GM12878 (cell line): ENCODE measurements around the gene SUPT3H. TPM values are rescaled to one million over a fixed set of nuclear protein-coding genes. Genes with fewer than 3 reads are reported as not detected.

Source experiments
- ATAC-seq: fragments of 200-7000 bp; cut with Tn5 transposase; 3 replicates; pipeline ENCODE4 v1.9.1; 2020; ENCODE audit warnings: mild to moderate bottlenecking, moderate library complexity
- BruUV-seq: library from RNA; stranded (reverse); fragments of 400-500 nt; replicated peaks from 2 replicates; lab custom pipeline; 2021; lab: Mats Ljungman, UMichigan
- CTCF ChIA-PET: fragments of 300-600 bp; sonication (Branson Sonifier 250); formaldehyde crosslinking; extraction: SDS; loops from one replicate; lab custom pipeline; 2021; ENCODE audit warnings: inconsistent platforms; lab: Yijun Ruan, JAX
- POLR2A ChIA-PET: fragments of 350-600 bp; formaldehyde crosslinking; extraction: SDS; loops from one replicate; lab custom pipeline; 2021; ENCODE audit warnings: inconsistent platforms; lab: Charles Lee
- RAD21 ChIA-PET: fragments of 300-600 bp; sonication (Branson Sonifier 250); formaldehyde crosslinking; loops from one replicate; lab custom pipeline; 2023; ENCODE audit warnings: antibody characterized with exemption; ENCODE audit not compliant: unreplicated experiment; lab: Charles Lee
- SMC1A ChIA-PET: fragments of 300-600 bp; sonication (Branson Sonifier 250); formaldehyde crosslinking; loops from one replicate; lab custom pipeline; 2023; ENCODE audit not compliant: unreplicated experiment, uncharacterized antibody; lab: Charles Lee
- DNase-seq: peaks from one replicate; pipeline ENCODE4 v3.0.0-alpha.2; 2011; ENCODE audit warnings: low read depth, low spot score
- FAIRE-seq: peaks from 3 replicates; lab custom pipeline; 2011; peaks lifted over from hg19 to GRCh38; lab: Jason Lieb, UNC
- H2AFZ ChIP-seq: 2 replicates; pipeline ENCODE4 v1.6.0; 2011; ENCODE audit warnings: low read depth, low read length, control low read depth; ENCODE audit not compliant: control insufficient read depth
- H3K27ac ChIP-seq: 2 replicates; pipeline ENCODE4 v1.5.1; 2011; ENCODE audit warnings: control low read depth; ENCODE audit not compliant: control insufficient read depth, insufficient read depth
- H3K27me3 ChIP-seq, 2 experiments: replicated peaks in 1 of 2; 2 replicates each; pipeline versions ENCODE4 v1.6.0 to v1.6.1; 2011; ENCODE audit warnings: low read length in 1 of 2; ENCODE audit not compliant: control insufficient read depth in 2 of 2, insufficient read depth in 2 of 2
- H3K36me3 ChIP-seq, 2 experiments: 2 replicates each; pipeline ENCODE4 v1.5.1; 2011; ENCODE audit warnings: low read length in 1 of 2; ENCODE audit not compliant: control insufficient read depth in 2 of 2, insufficient read depth in 2 of 2
- H3K4me1 ChIP-seq: 2 replicates; pipeline ENCODE4 v1.6.1; 2011; ENCODE audit warnings: mild to moderate bottlenecking, low read length, moderate library complexity, mixed read lengths; ENCODE audit not compliant: control insufficient read depth, insufficient read depth
- H3K4me2 ChIP-seq: 2 replicates; pipeline ENCODE4 v1.6.0; 2011; ENCODE audit warnings: control low read depth; ENCODE audit not compliant: control insufficient read depth, insufficient read depth
- H3K4me3 ChIP-seq: fragments of 200-600 bp; sonication (generic); 2 replicates; pipeline ENCODE4 v1.5.1; 2016
- H3K79me2 ChIP-seq: 2 replicates; pipeline ENCODE4 v1.6.0; 2011; ENCODE audit warnings: low read length; ENCODE audit not compliant: control insufficient read depth, insufficient read depth
- H3K9ac ChIP-seq: 2 replicates; pipeline ENCODE4 v1.8.0; 2011; ENCODE audit warnings: low read length, control low read depth, mixed read lengths; ENCODE audit not compliant: control insufficient read depth, insufficient read depth
- H3K9me3 ChIP-seq: replicated peaks from 3 replicates; pipeline ENCODE4 v1.5.1; 2011; ENCODE audit warnings: mild to moderate bottlenecking, low read length; ENCODE audit not compliant: control insufficient read depth, insufficient read depth
- H4K20me1 ChIP-seq: 2 replicates; pipeline ENCODE4 v1.6.0; 2011; ENCODE audit not compliant: control insufficient read depth, insufficient read depth
- CHD1 ChIP-seq: IDR thresholded peaks from 2 replicates; pipeline ENCODE4 v1.6.1; 2012; ENCODE audit warnings: low read depth, low read length, improper control_type of control experiment
- EZH2 ChIP-seq: IDR thresholded peaks from 2 replicates; pipeline ENCODE4 v1.6.1; 2012; ENCODE audit warnings: low read depth, mild to moderate bottlenecking, control low read depth, inconsistent platforms, low read length, borderline replicate concordance; ENCODE audit not compliant: control insufficient read depth
- IRF4 ChIP-seq: IDR thresholded peaks from 2 replicates; pipeline ENCODE4 v1.6.1; 2011; ENCODE audit warnings: low read depth, low read length
- KLF5 ChIP-seq: fragments of 450-650 bp; IDR thresholded peaks from 2 replicates; pipeline ENCODE4 v1.6.1; 2014; ENCODE audit warnings: mild to moderate bottlenecking; ENCODE audit not compliant: partially characterized antibody
- PAX8 ChIP-seq: fragments of 450-650 bp; IDR thresholded peaks from 2 replicates; pipeline ENCODE4 v1.6.1; 2017; ENCODE audit warnings: mild to moderate bottlenecking, moderate library complexity
- POLR2AphosphoS2 ChIP-seq: IDR thresholded peaks from 2 replicates; pipeline ENCODE4 v1.6.1; 2011; ENCODE audit warnings: low read depth, mild to moderate bottlenecking, low read length, improper control_type of control experiment, moderate library complexity
- TBL1XR1 ChIP-seq: IDR thresholded peaks from 2 replicates; pipeline ENCODE4 v1.6.1; 2012; ENCODE audit warnings: low read depth, low read length, improper control_type of control experiment
- TCF7 ChIP-seq: IDR thresholded peaks from 2 replicates; pipeline ENCODE4 v1.6.1; 2014; ENCODE audit warnings: antibody characterized with exemption, borderline replicate concordance
- ZNF217 ChIP-seq: fragments of 450-650 bp; IDR thresholded peaks from 2 replicates; pipeline ENCODE4 v1.6.1; 2017; ENCODE audit warnings: antibody characterized with exemption, mild to moderate bottlenecking
- WGBS: methylation state at CpG from one replicate; pipeline ENCODE4 v1.1.6; 2016; ENCODE audit warnings: low lambda C conversion rate; ENCODE audit not compliant: insufficient replicate concordance, insufficient coverage; ENCODE audit errors: missing lambda C conversion rate; 5-methylcytosine and 5-hydroxymethylcytosine counted together
- in situ Hi-C: fragments of 300-500 bp; cut with MboI; formaldehyde crosslinking; loops from 9 replicates; pipeline ENCODE4 v1.14.3; 2018; ENCODE audit warnings: mixed read lengths
- intact Hi-C: fragments of 100-400 bp; cut with micrococcal nuclease; formaldehyde crosslinking; loops from one replicate; pipeline ENCODE4 v1.14.2; 2022; ENCODE audit not compliant: unreplicated experiment
- polyA plus RNA-seq, 11 experiments: library from polyadenylated mRNA; depleted of rRNA in 4 of 11; unstranded in 6 of 11; stranded (reverse) in 5 of 11; fragments of >200 nt; fragmentation: Nextera tagmentation in 4 of 11; fragmentation: Illumina TruSeq in 1 of 11; extraction: Ambion mirVana in 4 of 11; extraction: Trizol in 1 of 11; gene quantifications; 1 replicate in 1 of 11; 2 replicates in 10 of 11; pipeline versions ENCODE4 v1.2.1 to v1.2.3, GENCODE V29; 2011 to 2016; ENCODE audit warnings: inconsistent platforms in 2 of 11, missing spikeins in 2 of 11, low read depth in 1 of 11
- total RNA-seq, 4 experiments: library from RNA; depleted of rRNA in 3 of 4; stranded (reverse); fragments of >200 nt in 3 of 4; fragmentation: Illumina TruSeq in 1 of 4; extraction: Trizol in 1 of 4; gene quantifications; 2 replicates each; pipeline versions ENCODE4 v1.2.1 to v1.2.3, GENCODE V29; 2013 to 2021
- TF ChIP-seq, protein P1 (sequence below): IDR thresholded peaks from 2 replicates; pipeline ENCODE4 v1.6.1; 2012; ENCODE audit warnings: improper control_type of control experiment, low read depth, low read length; ENCODE audit not compliant: insufficient replicate concordance

Gene SUPT3H
- total and polyA plus RNA-seq, 10 of the 15 experiments (the other 5 are each of a cell fraction or from before 2014, with no cell fraction given): 0.51 to 3.7 (median 2.0) TPM

DNA sequence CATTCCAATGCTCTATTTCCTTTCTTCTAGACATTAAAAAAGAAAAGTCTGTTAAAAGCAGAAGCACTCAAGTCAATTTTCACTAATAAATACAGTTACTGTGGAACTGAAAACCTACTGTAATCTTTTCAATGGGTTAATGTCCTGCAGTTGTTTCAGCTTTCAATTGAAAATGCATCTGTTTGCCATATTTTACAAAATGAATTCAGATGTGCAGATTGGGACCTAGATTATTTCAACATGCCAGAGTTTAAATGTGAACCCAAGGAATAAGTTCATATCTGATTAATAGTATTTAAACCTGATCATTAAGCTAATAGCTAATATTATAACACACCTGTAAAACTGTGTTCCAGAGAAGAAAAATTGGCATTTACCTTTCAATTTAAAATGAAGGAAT is 9.7 kb downstream of the SUPT3H start (continued):
- TF ChIP-seq, protein P1, sequence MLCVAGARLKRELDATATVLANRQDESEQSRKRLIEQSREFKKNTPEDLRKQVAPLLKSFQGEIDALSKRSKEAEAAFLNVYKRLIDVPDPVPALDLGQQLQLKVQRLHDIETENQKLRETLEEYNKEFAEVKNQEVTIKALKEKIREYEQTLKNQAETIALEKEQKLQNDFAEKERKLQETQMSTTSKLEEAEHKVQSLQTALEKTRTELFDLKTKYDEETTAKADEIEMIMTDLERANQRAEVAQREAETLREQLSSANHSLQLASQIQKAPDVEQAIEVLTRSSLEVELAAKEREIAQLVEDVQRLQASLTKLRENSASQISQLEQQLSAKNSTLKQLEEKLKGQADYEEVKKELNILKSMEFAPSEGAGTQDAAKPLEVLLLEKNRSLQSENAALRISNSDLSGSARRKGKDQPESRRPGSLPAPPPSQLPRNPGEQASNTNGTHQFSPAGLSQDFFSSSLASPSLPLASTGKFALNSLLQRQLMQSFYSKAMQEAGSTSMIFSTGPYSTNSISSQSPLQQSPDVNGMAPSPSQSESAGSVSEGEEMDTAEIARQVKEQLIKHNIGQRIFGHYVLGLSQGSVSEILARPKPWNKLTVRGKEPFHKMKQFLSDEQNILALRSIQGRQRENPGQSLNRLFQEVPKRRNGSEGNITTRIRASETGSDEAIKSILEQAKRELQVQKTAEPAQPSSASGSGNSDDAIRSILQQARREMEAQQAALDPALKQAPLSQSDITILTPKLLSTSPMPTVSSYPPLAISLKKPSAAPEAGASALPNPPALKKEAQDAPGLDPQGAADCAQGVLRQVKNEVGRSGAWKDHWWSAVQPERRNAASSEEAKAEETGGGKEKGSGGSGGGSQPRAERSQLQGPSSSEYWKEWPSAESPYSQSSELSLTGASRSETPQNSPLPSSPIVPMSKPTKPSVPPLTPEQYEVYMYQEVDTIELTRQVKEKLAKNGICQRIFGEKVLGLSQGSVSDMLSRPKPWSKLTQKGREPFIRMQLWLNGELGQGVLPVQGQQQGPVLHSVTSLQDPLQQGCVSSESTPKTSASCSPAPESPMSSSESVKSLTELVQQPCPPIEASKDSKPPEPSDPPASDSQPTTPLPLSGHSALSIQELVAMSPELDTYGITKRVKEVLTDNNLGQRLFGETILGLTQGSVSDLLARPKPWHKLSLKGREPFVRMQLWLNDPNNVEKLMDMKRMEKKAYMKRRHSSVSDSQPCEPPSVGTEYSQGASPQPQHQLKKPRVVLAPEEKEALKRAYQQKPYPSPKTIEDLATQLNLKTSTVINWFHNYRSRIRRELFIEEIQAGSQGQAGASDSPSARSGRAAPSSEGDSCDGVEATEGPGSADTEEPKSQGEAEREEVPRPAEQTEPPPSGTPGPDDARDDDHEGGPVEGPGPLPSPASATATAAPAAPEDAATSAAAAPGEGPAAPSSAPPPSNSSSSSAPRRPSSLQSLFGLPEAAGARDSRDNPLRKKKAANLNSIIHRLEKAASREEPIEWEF: no peak
- TF ChIP-seq PAX8 (no peak), CHD1 (no peak), IRF4 (no peak), TBL1XR1 (no peak)
- TF ChIP-seq, all 136 proteins: peak for 0

- Histone ChIP-seq H3K79me2 (no peaks in the 10 kb centered on the region), H3K9ac (no peak overlapping the region), H3K27me3 (no peaks in the 10 kb centered on the region), H3K4me2 (no peak overlapping the region), H3K4me3 (no peak overlapping the region), H4K20me1 (no peaks in the 10 kb centered on the region), H3K27ac (no peak overlapping the region), H3K36me3 (no peaks in the 10 kb centered on the region), H3K4me1 (no peaks in the 10 kb centered on the region), H3K9me3 (no peaks in the 10 kb centered on the region), H2AFZ (no peak overlapping the region)
- BruUV-seq: no TSS peak
- 82% methylated on average over 1 of the region's 1 CpG for WGBS
- CTCF ChIA-PET: interaction anchor here (1.0 to 2.3 kb wide), 3 partner anchors 11 to 736 kb away, joined by 3 to 8 read pairs (median 3); partner anchors contain the start of gene SUPT3H
- FAIRE-seq: no peak
- intact Hi-C loops (no loop called here), in situ Hi-C loops (no loop called here)
- ATAC-seq: no peak
- DNase-seq: no peak
- SMC1A ChIA-PET: interaction anchor here (0.6 to 1.6 kb wide), 4 partner anchors 9 to 416 kb away, joined by 3 to 4 read pairs (median 4); partner anchors contain the start of gene SUPT3H
- POLR2A ChIA-PET: no interaction called here
- RAD21 ChIA-PET: interaction anchor here (0.6 to 1.0 kb wide), 3 partner anchors 19 to 348 kb away, joined by 3 read pairs; no protein-coding TSS in a partner anchor
- TF ChIP-seq KLF5 (no peak), ZNF217 (no peak), TCF7 (no peak), POLR2AphosphoS2 (no peak), EZH2 (no peak)
These were observed 11.2 kb downstream of the SUPT3H start for GRCh38 chr6:45366534-45366933.
